HepG2 (cell line): ENCODE data around the gene NFS1. TPM values are rescaled to one million over a fixed set of nuclear protein-coding genes. Genes with fewer than 3 reads are reported as not detected.
A peak's percentile ranks its signal among the peaks of the same experiment; 100 is the strongest.

Experiments
- ARNT2 ChIP-seq: sonication (generic); formaldehyde crosslinking; IDR thresholded peaks from 2 replicates; pipeline ENCODE4 v1.8.0; 2022; ENCODE audit warnings: mild to moderate bottlenecking, low read depth, missing genetic modification reagents, moderate library complexity
- ARNTL ChIP-seq: sonication (generic); formaldehyde crosslinking; IDR thresholded peaks from 2 replicates; pipeline ENCODE4 v1.4.0; 2020; ENCODE audit warnings: mild to moderate bottlenecking, missing genetic modification reagents
- ATF2 ChIP-seq: sonication (generic); formaldehyde crosslinking; IDR thresholded peaks from 2 replicates; pipeline ENCODE4 v1.4.0; 2020; ENCODE audit warnings: missing genetic modification reagents
- GATAD2A ChIP-seq: IDR thresholded peaks from 2 replicates; pipeline ENCODE4 v1.6.1; 2016
- KLF11 ChIP-seq: IDR thresholded peaks from 2 replicates; pipeline ENCODE4 v1.6.1; 2016; ENCODE audit warnings: missing compliant biosample characterization
- MED1 ChIP-seq: sonication (generic); formaldehyde crosslinking; IDR thresholded peaks from 2 replicates; pipeline ENCODE4 v1.4.0; 2020; ENCODE audit warnings: missing genetic modification reagents
- NFAT5 ChIP-seq: sonication (generic); formaldehyde crosslinking; IDR thresholded peaks from 2 replicates; pipeline ENCODE4 v1.4.0; 2020; ENCODE audit warnings: missing genetic modification reagents
- NRL ChIP-seq: sonication (generic); formaldehyde crosslinking; IDR thresholded peaks from 2 replicates; pipeline ENCODE4 v1.5.0; 2020; ENCODE audit warnings: missing genetic modification reagents, mild to moderate bottlenecking, moderate library complexity, borderline replicate concordance
- SIX4 ChIP-seq: sonication (generic); formaldehyde crosslinking; IDR thresholded peaks from 2 replicates; pipeline ENCODE4 v1.4.0; 2020; ENCODE audit warnings: missing genetic modification reagents
- SNRNP70 ChIP-seq: fragments of 200-400 bp; formaldehyde crosslinking; IDR thresholded peaks from 2 replicates; pipeline ENCODE4 v1.6.1; 2017; ENCODE audit warnings: mild to moderate bottlenecking, low read depth, low read length, moderate library complexity
- YEATS4 ChIP-seq: sonication (generic); formaldehyde crosslinking; IDR thresholded peaks from 2 replicates; pipeline ENCODE4 v1.4.0; 2020; ENCODE audit warnings: missing genetic modification reagents, borderline replicate concordance
- ZC3H4 ChIP-seq: sonication (generic); formaldehyde crosslinking; IDR thresholded peaks from 2 replicates; pipeline ENCODE4 v1.4.0; 2020; ENCODE audit warnings: missing genetic modification reagents, borderline replicate concordance
- ZHX1 ChIP-seq: sonication (generic); formaldehyde crosslinking; IDR thresholded peaks from 2 replicates; pipeline ENCODE4 v1.8.1; 2022; ENCODE audit warnings: low read depth, mild to moderate bottlenecking, missing genetic modification reagents
- ZNF256 ChIP-seq: sonication (generic); formaldehyde crosslinking; conservative IDR thresholded peaks from 2 replicates; pipeline ENCODE4 v1.4.0; 2020; ENCODE audit warnings: missing genetic modification reagents
- ZNF891 ChIP-seq: sonication (generic); formaldehyde crosslinking; IDR thresholded peaks from 2 replicates; pipeline ENCODE4 v1.5.0; 2020; ENCODE audit warnings: mild to moderate bottlenecking, missing genetic modification reagents
- polyA plus RNA-seq, 8 experiments: library from polyadenylated mRNA; depleted of rRNA in 3 of 8; stranded (reverse) in 7 of 8; unstranded in 1 of 8; fragments of >200 nt; fragmentation: Illumina TruSeq in 4 of 8; extraction: Trizol in 4 of 8; gene quantifications; 2 replicates each; pipeline versions ENCODE4 v1.2.1 to v1.2.3, GENCODE V29; 2011 to 2016; ENCODE audit warnings: low read depth in 4 of 8, missing spikeins in 1 of 8, mixed read lengths in 1 of 8; ENCODE audit not compliant: insufficient read depth in 1 of 8
- total RNA-seq, 5 experiments: library from RNA; depleted of rRNA; stranded (reverse); fragments of >200 nt; fragmentation: Illumina TruSeq; extraction: Trizol; gene quantifications; 2 replicates each; pipeline ENCODE4 v1.2.3, GENCODE V29; 2016; ENCODE audit warnings: low read depth in 1 of 5
- TF ChIP-seq, protein P1 (sequence below): sonication (generic); formaldehyde crosslinking; IDR thresholded peaks from 2 replicates; pipeline ENCODE4 v1.4.0; 2020; ENCODE audit warnings: missing genetic modification reagents, mild to moderate bottlenecking, borderline replicate concordance

Gene NFS1
- total and polyA plus RNA-seq, 2 of the 13 experiments (the other 11 are each of a cell fraction or from before 2014, with no cell fraction given), result 65.9 to 88.1 TPM

DNA sequence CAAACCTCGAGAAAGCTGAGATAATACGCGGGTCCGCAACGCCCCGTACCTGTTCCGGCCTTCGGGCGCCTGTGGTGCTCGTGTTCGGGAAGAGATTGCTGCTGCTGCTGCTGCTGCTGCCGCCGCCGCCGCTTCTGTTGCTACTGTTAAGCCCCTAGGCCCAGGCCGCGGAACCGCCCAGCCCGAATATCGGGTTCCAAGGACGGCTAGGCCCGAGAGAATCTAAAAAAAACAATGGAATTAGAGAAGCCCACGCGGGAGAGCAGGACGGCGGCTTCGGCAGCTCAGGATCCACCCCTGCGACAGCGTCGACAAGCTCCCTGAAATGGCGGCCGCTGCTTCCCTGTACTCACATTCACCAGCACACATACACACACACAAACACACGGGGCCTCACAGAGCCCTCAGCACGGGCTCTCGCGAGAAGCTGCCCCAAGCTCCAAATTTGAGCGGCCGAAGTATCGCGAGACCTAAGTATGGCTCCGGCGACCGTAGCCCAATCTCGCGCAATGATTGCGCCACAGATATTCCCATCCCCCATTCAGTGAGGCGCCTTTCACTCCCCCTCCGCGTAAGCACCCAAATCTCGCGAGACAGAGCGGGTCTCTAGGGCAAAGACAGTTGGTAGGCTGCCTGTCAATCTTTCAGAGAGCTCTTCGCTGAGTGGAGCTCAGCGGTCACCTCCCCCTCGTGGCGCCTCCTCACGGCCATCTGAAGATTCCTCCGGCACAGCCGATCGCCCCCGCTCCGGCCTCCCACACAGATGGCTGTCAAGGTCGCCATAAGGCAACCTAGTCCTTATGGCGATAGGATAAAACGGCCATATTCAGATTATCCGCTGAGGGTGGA, 43.0 kb upstream of the NFS1 start, which contains the start of gene RBM39 (continued):
- TF ChIP-seq ZHX1 (CRISPR knock-in tag) (peak; percentile 95), ZNF256 (CRISPR knock-in tag) (peak; percentile 98), ARNT2 (CRISPR knock-in tag) (peak; percentile 100), KLF11 (peak; percentile 97; the same call in 1 of the 2 replicates), MED1 (CRISPR knock-in tag) (peak; percentile 97), ZNF891 (CRISPR knock-in tag) (peak; percentile 95), NRL (CRISPR knock-in tag) (peak; percentile 95), YEATS4 (CRISPR knock-in tag) (peak; percentile 100), SIX4 (CRISPR knock-in tag) (peak; percentile 59), SNRNP70 (no peak), ARNTL (CRISPR knock-in tag) (peak; percentile 93), ATF2 (CRISPR knock-in tag) (peak; percentile 97), NFAT5 (CRISPR knock-in tag) (peak; percentile 97), GATAD2A (peak; percentile 89), ZC3H4 (CRISPR knock-in tag) (peak; percentile 97)
- TF ChIP-seq, protein P1, sequence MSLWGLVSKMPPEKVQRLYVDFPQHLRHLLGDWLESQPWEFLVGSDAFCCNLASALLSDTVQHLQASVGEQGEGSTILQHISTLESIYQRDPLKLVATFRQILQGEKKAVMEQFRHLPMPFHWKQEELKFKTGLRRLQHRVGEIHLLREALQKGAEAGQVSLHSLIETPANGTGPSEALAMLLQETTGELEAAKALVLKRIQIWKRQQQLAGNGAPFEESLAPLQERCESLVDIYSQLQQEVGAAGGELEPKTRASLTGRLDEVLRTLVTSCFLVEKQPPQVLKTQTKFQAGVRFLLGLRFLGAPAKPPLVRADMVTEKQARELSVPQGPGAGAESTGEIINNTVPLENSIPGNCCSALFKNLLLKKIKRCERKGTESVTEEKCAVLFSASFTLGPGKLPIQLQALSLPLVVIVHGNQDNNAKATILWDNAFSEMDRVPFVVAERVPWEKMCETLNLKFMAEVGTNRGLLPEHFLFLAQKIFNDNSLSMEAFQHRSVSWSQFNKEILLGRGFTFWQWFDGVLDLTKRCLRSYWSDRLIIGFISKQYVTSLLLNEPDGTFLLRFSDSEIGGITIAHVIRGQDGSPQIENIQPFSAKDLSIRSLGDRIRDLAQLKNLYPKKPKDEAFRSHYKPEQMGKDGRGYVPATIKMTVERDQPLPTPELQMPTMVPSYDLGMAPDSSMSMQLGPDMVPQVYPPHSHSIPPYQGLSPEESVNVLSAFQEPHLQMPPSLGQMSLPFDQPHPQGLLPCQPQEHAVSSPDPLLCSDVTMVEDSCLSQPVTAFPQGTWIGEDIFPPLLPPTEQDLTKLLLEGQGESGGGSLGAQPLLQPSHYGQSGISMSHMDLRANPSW (CRISPR knock-in tag), result peak; percentile 98
